HepG2 (cell line): Measurements from ENCODE around the gene COPS8. TPM values are rescaled to one million over a fixed set of nuclear protein-coding genes. Genes with fewer than 3 reads are reported as not detected.

Experiments
- ATM ChIP-seq: fragments of 450-650 bp; IDR thresholded peaks from 2 replicates; pipeline ENCODE4 v1.7.1; 2017; ENCODE audit warnings: mild to moderate bottlenecking, borderline replicate concordance
- KAT8 ChIP-seq: IDR thresholded peaks from 2 replicates; pipeline ENCODE4 v1.6.1; 2016; ENCODE audit warnings: missing genetic modification reagents, missing compliant biosample characterization
- KDM6A ChIP-seq: IDR thresholded peaks from 2 replicates; pipeline ENCODE4 v1.6.1; 2016; ENCODE audit warnings: low read depth
- RFXANK ChIP-seq: IDR thresholded peaks from 2 replicates; pipeline ENCODE4 v1.6.1; 2016
- SMARCE1 ChIP-seq: fragments of 450-650 bp; IDR thresholded peaks from 2 replicates; pipeline ENCODE4 v1.6.1; 2017; ENCODE audit warnings: borderline replicate concordance
- TOPORS ChIP-seq: sonication (generic); formaldehyde crosslinking; IDR thresholded peaks from 2 replicates; pipeline ENCODE4 v1.8.0; 2023; ENCODE audit warnings: mild to moderate bottlenecking, missing genetic modification reagents
- TRIM24 ChIP-seq: sonication (generic); formaldehyde crosslinking; IDR thresholded peaks from 2 replicates; pipeline ENCODE4 v1.8.0; 2022; ENCODE audit warnings: mild to moderate bottlenecking, missing genetic modification reagents
- ZNF512B ChIP-seq: sonication (generic); formaldehyde crosslinking; IDR thresholded peaks from 2 replicates; pipeline ENCODE4 v1.5.1; 2020; ENCODE audit warnings: missing genetic modification reagents, mild to moderate bottlenecking, borderline replicate concordance
- ZNF614 ChIP-seq: IDR thresholded peaks from 2 replicates; pipeline ENCODE4 v1.6.1; 2018; ENCODE audit warnings: missing biosample characterization, missing genetic modification reagents, inconsistent platforms, borderline replicate concordance
- ZNF773 ChIP-seq: sonication (generic); formaldehyde crosslinking; IDR thresholded peaks from 2 replicates; pipeline ENCODE4 v1.4.0; 2020; ENCODE audit warnings: missing genetic modification reagents, borderline replicate concordance
- polyA plus RNA-seq, 8 experiments: library from polyadenylated mRNA; depleted of rRNA in 3 of 8; stranded (reverse) in 7 of 8; unstranded in 1 of 8; fragments of >200 nt; fragmentation: Illumina TruSeq in 4 of 8; extraction: Trizol in 4 of 8; gene quantifications; 2 replicates each; pipeline versions ENCODE4 v1.2.1 to v1.2.3, GENCODE V29; 2011 to 2016; ENCODE audit warnings: low read depth in 4 of 8, missing spikeins in 1 of 8, mixed read lengths in 1 of 8; ENCODE audit not compliant: insufficient read depth in 1 of 8
- total RNA-seq, 5 experiments: library from RNA; depleted of rRNA; stranded (reverse); fragments of >200 nt; fragmentation: Illumina TruSeq; extraction: Trizol; gene quantifications; 2 replicates each; pipeline ENCODE4 v1.2.3, GENCODE V29; 2016; ENCODE audit warnings: low read depth in 1 of 5
- TF ChIP-seq, protein P1 (sequence below): sonication (generic); formaldehyde crosslinking; IDR thresholded peaks from 2 replicates; pipeline ENCODE4 v1.5.0; 2020; ENCODE audit warnings: mild to moderate bottlenecking, missing genetic modification reagents, borderline replicate concordance
- TF ChIP-seq, protein P2 (sequence below): sonication (generic); formaldehyde crosslinking; IDR thresholded peaks from 2 replicates; pipeline ENCODE4 v1.9.0; 2021; ENCODE audit warnings: missing genetic modification reagents, mild to moderate bottlenecking, borderline replicate concordance
- TF ChIP-seq, protein P3 (sequence below): sonication (generic); formaldehyde crosslinking; IDR thresholded peaks from 2 replicates; pipeline ENCODE4 v1.4.0; 2020; ENCODE audit warnings: mild to moderate bottlenecking, missing genetic modification reagents

Gene COPS8
- total and polyA plus RNA-seq, 2 of the 13 experiments (the other 11 are each of a cell fraction or from before 2014, with no cell fraction given): 86.3 to 96.6 TPM

DNA sequence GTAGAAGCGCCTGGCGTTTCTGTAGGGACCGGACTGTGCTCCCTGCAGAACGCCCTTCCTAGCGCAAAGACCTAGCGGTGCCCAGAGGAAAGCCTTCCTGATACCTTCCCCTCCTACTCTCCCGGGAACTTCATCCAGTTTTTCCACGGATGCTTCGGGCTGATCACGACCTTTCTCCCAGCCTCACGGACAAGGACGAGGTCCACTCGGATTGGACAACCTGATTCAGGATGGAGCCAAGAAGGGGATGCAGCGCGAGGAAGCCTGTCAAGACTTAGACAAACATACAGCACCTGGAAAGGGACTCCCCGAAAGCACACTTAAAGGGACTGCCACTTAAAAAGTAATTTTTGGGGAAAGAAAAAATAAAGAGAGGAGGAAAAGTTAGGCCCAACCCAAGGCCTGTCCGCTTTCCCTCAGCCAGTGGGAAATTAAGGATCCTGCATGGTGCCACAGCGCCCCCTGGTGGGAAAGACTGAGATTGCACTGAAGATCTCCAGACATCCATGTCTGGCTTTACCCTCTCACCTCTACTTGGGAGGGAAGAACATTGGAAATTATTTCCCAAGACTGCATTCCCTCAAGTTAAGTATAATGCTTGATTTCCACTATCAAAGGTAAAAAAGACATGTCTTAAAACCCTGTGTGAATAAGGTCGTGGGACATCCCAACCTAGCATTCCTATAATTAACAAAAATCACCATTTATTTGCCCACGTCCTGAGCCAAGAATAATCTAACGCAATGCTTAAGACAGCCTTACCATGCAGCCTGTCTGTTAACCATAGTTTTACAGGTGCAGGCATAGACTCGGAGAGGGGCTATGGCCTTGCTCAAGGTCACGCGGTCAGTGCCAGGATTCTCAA is 13.4 kb upstream of the COPS8 start (continued):
- TF ChIP-seq, protein P1, sequence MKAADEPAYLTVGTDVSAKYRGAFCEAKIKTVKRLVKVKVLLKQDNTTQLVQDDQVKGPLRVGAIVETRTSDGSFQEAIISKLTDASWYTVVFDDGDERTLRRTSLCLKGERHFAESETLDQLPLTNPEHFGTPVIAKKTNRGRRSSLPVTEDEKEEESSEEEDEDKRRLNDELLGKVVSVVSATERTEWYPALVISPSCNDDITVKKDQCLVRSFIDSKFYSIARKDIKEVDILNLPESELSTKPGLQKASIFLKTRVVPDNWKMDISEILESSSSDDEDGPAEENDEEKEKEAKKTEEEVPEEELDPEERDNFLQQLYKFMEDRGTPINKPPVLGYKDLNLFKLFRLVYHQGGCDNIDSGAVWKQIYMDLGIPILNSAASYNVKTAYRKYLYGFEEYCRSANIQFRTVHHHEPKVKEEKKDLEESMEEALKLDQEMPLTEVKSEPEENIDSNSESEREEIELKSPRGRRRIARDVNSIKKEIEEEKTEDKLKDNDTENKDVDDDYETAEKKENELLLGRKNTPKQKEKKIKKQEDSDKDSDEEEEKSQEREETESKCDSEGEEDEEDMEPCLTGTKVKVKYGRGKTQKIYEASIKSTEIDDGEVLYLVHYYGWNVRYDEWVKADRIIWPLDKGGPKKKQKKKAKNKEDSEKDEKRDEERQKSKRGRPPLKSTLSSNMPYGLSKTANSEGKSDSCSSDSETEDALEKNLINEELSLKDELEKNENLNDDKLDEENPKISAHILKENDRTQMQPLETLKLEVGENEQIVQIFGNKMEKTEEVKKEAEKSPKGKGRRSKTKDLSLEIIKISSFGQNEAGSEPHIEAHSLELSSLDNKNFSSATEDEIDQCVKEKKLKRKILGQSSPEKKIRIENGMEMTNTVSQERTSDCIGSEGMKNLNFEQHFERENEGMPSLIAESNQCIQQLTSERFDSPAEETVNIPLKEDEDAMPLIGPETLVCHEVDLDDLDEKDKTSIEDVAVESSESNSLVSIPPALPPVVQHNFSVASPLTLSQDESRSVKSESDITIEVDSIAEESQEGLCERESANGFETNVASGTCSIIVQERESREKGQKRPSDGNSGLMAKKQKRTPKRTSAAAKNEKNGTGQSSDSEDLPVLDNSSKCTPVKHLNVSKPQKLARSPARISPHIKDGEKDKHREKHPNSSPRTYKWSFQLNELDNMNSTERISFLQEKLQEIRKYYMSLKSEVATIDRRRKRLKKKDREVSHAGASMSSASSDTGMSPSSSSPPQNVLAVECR (CRISPR knock-in tag): no peak
- no peak for TF ChIP-seq ATM
- no peak for TF ChIP-seq TOPORS (CRISPR knock-in tag)
- no peak for TF ChIP-seq ZNF773
- TF ChIP-seq SMARCE1: no peak
- TF ChIP-seq TRIM24 (CRISPR knock-in tag): no peak
- TF ChIP-seq RFXANK (CRISPR knock-in tag): no peak
- TF ChIP-seq, protein P2, sequence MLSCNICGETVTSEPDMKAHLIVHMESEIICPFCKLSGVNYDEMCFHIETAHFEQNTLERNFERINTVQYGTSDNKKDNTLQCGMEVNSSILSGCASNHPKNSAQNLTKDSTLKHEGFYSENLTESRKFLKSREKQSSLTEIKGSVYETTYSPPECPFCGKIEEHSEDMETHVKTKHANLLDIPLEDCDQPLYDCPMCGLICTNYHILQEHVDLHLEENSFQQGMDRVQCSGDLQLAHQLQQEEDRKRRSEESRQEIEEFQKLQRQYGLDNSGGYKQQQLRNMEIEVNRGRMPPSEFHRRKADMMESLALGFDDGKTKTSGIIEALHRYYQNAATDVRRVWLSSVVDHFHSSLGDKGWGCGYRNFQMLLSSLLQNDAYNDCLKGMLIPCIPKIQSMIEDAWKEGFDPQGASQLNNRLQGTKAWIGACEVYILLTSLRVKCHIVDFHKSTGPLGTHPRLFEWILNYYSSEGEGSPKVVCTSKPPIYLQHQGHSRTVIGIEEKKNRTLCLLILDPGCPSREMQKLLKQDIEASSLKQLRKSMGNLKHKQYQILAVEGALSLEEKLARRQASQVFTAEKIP: no peak
- peak; percentile 21; the same call in 1 of the 2 replicates for TF ChIP-seq ZNF614 (CRISPR knock-in tag)
- no peak for TF ChIP-seq KDM6A (CRISPR knock-in tag)
- TF ChIP-seq ZNF512B (CRISPR knock-in tag): no peak
- TF ChIP-seq, protein P3, sequence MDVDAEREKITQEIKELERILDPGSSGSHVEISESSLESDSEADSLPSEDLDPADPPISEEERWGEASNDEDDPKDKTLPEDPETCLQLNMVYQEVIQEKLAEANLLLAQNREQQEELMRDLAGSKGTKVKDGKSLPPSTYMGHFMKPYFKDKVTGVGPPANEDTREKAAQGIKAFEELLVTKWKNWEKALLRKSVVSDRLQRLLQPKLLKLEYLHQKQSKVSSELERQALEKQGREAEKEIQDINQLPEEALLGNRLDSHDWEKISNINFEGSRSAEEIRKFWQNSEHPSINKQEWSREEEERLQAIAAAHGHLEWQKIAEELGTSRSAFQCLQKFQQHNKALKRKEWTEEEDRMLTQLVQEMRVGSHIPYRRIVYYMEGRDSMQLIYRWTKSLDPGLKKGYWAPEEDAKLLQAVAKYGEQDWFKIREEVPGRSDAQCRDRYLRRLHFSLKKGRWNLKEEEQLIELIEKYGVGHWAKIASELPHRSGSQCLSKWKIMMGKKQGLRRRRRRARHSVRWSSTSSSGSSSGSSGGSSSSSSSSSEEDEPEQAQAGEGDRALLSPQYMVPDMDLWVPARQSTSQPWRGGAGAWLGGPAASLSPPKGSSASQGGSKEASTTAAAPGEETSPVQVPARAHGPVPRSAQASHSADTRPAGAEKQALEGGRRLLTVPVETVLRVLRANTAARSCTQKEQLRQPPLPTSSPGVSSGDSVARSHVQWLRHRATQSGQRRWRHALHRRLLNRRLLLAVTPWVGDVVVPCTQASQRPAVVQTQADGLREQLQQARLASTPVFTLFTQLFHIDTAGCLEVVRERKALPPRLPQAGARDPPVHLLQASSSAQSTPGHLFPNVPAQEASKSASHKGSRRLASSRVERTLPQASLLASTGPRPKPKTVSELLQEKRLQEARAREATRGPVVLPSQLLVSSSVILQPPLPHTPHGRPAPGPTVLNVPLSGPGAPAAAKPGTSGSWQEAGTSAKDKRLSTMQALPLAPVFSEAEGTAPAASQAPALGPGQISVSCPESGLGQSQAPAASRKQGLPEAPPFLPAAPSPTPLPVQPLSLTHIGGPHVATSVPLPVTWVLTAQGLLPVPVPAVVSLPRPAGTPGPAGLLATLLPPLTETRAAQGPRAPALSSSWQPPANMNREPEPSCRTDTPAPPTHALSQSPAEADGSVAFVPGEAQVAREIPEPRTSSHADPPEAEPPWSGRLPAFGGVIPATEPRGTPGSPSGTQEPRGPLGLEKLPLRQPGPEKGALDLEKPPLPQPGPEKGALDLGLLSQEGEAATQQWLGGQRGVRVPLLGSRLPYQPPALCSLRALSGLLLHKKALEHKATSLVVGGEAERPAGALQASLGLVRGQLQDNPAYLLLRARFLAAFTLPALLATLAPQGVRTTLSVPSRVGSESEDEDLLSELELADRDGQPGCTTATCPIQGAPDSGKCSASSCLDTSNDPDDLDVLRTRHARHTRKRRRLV (CRISPR knock-in tag): no peak
- no peak for TF ChIP-seq KAT8
